ENCODE results near the gene CTNNA3. TPM values are rescaled to one million over a fixed set of nuclear protein-coding genes. Genes with fewer than 3 reads are reported as not detected.

CTNNA3 gene
- total RNA-seq, 6 donors from 2014 or later, result 0.20 to 2.0 TPM; not detected in 4

DNA sequence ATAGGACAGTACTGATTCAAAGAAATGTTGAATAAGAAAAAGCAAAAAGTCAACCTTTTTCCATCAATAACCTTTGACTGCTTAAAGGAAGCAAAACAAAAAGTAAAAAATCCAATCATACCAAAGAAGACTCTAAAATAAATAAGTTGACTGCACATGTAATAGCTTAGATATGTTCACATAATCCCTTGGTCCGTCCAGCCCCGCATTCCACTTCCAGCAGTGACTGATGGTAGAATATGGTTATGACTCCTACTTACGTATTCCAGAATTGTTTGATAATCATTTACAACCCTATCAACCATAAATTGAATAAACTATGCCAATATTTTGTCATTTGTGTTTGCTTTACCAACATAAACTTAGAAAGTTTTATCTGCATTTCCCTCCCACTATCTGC lies 77.9 kb downstream of the CTNNA3 start:
- Histone ChIP-seq H3K27me3 (no peaks in the 10 kb centered on the region), H3K4me1 (no peaks in the 10 kb centered on the region), H3K4me3 (no peak overlapping the region), H3K36me3 (no peaks in the 10 kb centered on the region), H3K9me3 (no peaks in the 10 kb centered on the region), H3K27ac (no peak overlapping the region)
- DNase-seq, result no peak
- no peak for ATAC-seq (ENCODE audit: low FRiP score in 2 of 2)
- 80 to 87% methylated on average over 3 of the region's 3 CpGs for WGBS, 2 donors
- TF ChIP-seq EP300 (IDR thresholded peaks at IDR 0.05), result no peak
- TF ChIP-seq, protein P1, sequence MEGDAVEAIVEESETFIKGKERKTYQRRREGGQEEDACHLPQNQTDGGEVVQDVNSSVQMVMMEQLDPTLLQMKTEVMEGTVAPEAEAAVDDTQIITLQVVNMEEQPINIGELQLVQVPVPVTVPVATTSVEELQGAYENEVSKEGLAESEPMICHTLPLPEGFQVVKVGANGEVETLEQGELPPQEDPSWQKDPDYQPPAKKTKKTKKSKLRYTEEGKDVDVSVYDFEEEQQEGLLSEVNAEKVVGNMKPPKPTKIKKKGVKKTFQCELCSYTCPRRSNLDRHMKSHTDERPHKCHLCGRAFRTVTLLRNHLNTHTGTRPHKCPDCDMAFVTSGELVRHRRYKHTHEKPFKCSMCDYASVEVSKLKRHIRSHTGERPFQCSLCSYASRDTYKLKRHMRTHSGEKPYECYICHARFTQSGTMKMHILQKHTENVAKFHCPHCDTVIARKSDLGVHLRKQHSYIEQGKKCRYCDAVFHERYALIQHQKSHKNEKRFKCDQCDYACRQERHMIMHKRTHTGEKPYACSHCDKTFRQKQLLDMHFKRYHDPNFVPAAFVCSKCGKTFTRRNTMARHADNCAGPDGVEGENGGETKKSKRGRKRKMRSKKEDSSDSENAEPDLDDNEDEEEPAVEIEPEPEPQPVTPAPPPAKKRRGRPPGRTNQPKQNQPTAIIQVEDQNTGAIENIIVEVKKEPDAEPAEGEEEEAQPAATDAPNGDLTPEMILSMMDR (IDR thresholded peaks at IDR 0.05), result no peak
- TF ChIP-seq POLR2AphosphoS5 (IDR thresholded peaks at IDR 0.05), result no peak
- TF ChIP-seq POLR2A (IDR thresholded peaks at IDR 0.05), result no peak

DNA sequence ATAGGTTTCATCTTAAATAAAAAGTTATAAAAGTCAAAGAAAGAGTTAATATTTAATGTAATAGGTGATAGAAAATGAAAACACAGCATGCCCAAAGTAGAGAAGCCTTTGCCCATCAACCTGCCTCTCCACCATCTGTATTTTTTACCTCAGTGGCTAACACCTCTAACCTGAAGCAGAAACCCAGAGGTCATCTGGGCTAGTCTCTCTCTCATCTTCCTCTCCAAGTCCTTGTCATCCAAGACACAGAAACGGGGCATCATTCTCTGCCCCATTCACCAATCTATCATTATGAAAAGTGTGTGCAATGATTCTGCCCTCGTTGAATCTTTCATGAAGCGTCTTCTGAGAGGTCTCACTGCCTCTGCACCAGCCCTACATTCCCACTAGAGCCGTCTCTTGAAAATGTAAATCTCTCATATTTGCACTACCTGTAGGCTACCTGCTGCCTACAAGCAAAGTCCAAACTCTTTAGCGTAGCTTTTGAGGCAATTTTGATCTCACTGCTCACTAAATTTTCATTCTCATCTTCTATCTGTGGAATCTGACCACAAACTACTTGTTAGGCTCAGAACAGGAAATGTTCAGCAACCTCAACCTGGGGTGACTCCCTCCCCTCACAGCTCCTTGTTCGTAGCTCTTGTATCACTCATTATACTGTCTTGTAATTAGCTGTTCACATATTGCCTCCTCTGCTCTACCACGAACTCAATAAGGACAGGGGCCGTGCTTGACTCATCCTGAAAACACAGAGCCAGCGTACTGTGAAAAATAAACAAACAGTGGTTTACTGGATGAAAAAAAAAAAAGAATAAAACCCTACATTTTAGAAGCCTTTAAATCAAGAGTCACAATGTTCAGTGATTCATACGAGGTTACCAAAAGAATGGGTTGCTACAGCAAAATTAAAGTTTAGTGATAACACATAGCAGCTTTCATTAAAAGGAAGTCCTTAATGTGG lies 83.1 kb downstream of the CTNNA3 start:
- no peaks in the 10 kb centered on the region for H3K36me3 ChIP-seq
- WGBS, 2 donors, result 69% methylated on average over 10 of the region's 10 CpGs

DNA sequence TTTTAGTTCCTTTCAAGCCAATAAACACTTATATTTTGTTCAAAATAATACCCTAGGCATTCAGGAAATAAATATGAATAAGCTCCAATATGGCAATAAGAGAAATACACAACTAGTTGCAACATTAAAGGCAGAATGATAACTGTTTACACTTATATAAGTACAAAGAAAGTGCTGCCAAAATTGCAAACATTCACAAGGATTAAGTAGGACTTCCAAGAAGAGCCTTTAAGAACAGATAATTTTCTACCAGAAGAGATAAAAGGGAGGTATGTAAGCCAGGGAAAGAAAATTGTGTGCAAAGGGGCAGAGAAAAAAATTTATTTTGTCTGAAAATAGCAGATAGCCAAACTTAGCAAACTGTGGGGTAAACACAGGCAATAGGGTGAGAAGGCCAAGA lies 83.8 kb downstream of the CTNNA3 start:
- Histone ChIP-seq H3K27me3 (no peaks in the 10 kb centered on the region), H3K9me3 (no peaks in the 10 kb centered on the region), H3K4me3 (no peak overlapping the region), H3K36me3 (no peaks in the 10 kb centered on the region), H3K4me1 (no peaks in the 10 kb centered on the region), H3K27ac (no peak overlapping the region)
- TF ChIP-seq POLR2A (IDR thresholded peaks at IDR 0.05) (no peak), POLR2AphosphoS5 (IDR thresholded peaks at IDR 0.05) (no peak), EP300 (IDR thresholded peaks at IDR 0.05) (no peak)
- TF ChIP-seq, protein P1 (IDR thresholded peaks at IDR 0.05), result no peak
- ATAC-seq (ENCODE audit: low FRiP score in 2 of 2), result no peak
- DNase-seq, result no peak

More for the DNA sequence above, 83.1 kb downstream of the CTNNA3 start:
- Histone ChIP-seq H3K27ac (no peak overlapping the region), H3K9me3 (no peaks in the 10 kb centered on the region), H3K4me3 (no peak overlapping the region), H3K27me3 (no peaks in the 10 kb centered on the region), H3K4me1 (no peaks in the 10 kb centered on the region)
- DNase-seq (no peak), ATAC-seq (ENCODE audit: low FRiP score in 2 of 2) (no peak)
- TF ChIP-seq, protein P1 (IDR thresholded peaks at IDR 0.05), result no peak
- no peak for TF ChIP-seq POLR2A (IDR thresholded peaks at IDR 0.05)
- TF ChIP-seq POLR2AphosphoS5 (IDR thresholded peaks at IDR 0.05), result no peak
- TF ChIP-seq EP300 (IDR thresholded peaks at IDR 0.05), result no peak

DNA sequence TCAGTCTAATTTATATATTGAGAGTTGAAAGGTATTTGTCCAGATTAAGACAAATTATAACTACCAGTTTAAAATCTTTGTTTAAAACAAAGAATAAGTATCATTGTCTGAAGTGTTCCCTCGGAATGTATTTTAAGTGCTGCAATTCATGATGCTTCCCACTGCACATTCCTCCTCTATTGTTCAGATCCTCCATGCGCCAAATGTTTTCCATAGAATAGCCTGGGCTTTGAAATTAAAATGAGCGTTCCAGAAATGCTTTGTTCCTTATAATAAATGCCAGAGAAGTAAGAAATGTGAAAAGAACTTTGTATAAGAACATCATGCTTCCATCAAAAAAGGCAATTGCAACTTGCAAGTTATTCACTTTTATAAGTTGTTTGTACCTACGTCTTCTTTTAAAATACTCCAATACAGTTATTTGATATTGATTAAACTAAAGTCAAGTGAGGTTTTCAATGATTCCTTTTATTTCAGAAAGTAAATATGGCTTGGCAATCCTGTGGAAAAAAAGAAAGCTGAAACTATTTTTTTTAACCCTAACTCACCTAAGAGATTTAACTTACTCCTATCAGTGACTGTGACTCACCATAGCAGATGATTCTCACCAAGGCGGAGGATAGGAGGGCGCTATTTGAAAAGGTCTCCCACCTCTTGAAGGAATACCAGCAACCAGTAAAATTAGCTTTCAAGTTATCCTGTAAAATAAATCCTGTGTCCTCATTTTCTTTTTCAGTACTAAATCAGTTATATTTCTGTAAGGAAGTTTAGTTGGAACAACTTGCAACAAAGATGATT lies 85.8 kb downstream of the CTNNA3 start:
- TF ChIP-seq POLR2AphosphoS5 (IDR thresholded peaks at IDR 0.05), result no peak
- TF ChIP-seq EP300 (IDR thresholded peaks at IDR 0.05), result no peak
- no peak for TF ChIP-seq POLR2A (IDR thresholded peaks at IDR 0.05)
- TF ChIP-seq, protein P1 (IDR thresholded peaks at IDR 0.05), result no peak
- ATAC-seq (ENCODE audit: low FRiP score in 2 of 2) (no peak), DNase-seq (no peak)
- H3K36me3 ChIP-seq, result no peaks in the 10 kb centered on the region
- no peaks in the 10 kb centered on the region for H3K27me3 ChIP-seq
- WGBS, 2 donors, result 77 to 79% methylated on average over 6 of the region's 6 CpGs
- no peaks in the 10 kb centered on the region for H3K4me1 ChIP-seq
- no peaks in the 10 kb centered on the region for H3K9me3 ChIP-seq
- no peak overlapping the region for H3K27ac ChIP-seq
- no peak overlapping the region for H3K4me3 ChIP-seq

All from upper lobe of left lung (tissue), 6 donors.